HEK293T (cell line): ENCODE results near the gene ACO2.

Experiments
- CTCF ChIA-PET: fragments of 350-600 bp; formaldehyde crosslinking; extraction: SDS; loops from one replicate; lab custom pipeline; 2021; ENCODE audit warnings: antibody characterized with exemption, inconsistent platforms; lab: Yijun Ruan, JAX
- POLR2A ChIA-PET: fragments of 350-600 bp; formaldehyde crosslinking; extraction: SDS; loops from one replicate; lab custom pipeline; 2020; ENCODE audit warnings: antibody characterized with exemption, inconsistent platforms; lab: Yijun Ruan, JAX
- DNase-seq: peaks from one replicate; pipeline ENCODE4 v3.0.0; 2012; ENCODE audit warnings: mixed read lengths; ENCODE audit errors: extremely low spot score
- ARNT ChIP-seq: fragments of 450-650 bp; IDR thresholded peaks from 2 replicates; pipeline ENCODE4 v1.6.1; 2017; ENCODE audit warnings: mild to moderate bottlenecking
- BHLHE40 ChIP-seq: fragments of 450-650 bp; IDR thresholded peaks from 2 replicates; pipeline ENCODE4 v1.6.1; 2016; ENCODE audit warnings: mild to moderate bottlenecking, moderate library complexity, borderline replicate concordance
- CTBP1 ChIP-seq: fragments of 450-650 bp; IDR thresholded peaks from 2 replicates; pipeline ENCODE4 v1.6.1; 2016; ENCODE audit warnings: borderline replicate concordance
- ELF4 ChIP-seq: fragments of 450-650 bp; IDR thresholded peaks from 2 replicates; pipeline ENCODE4 v1.6.1; 2017; ENCODE audit warnings: antibody characterized with exemption
- FOXA1 ChIP-seq: fragments of 450-650 bp; IDR thresholded peaks from 2 replicates; pipeline ENCODE4 v1.6.1; 2016; ENCODE audit warnings: mild to moderate bottlenecking
- FOXK2 ChIP-seq: fragments of 450-650 bp; IDR thresholded peaks from 2 replicates; pipeline ENCODE4 v1.6.1; 2016; ENCODE audit warnings: mild to moderate bottlenecking
- FOXM1 ChIP-seq: fragments of 450-650 bp; IDR thresholded peaks from 2 replicates; pipeline ENCODE4 v1.6.1; 2017; ENCODE audit warnings: mild to moderate bottlenecking, borderline replicate concordance
- HDGF ChIP-seq: fragments of 450-650 bp; IDR thresholded peaks from 2 replicates; pipeline ENCODE4 v1.6.1; 2017; ENCODE audit warnings: antibody characterized with exemption, borderline replicate concordance
- L3MBTL2 ChIP-seq: fragments of 450-650 bp; conservative IDR thresholded peaks from 2 replicates; pipeline ENCODE4 v1.6.1; 2016; ENCODE audit warnings: mild to moderate bottlenecking
- LEF1 ChIP-seq: fragments of 450-650 bp; IDR thresholded peaks from 2 replicates; pipeline ENCODE4 v1.6.1; 2017; ENCODE audit warnings: mild to moderate bottlenecking, borderline replicate concordance
- NFRKB ChIP-seq: fragments of 450-650 bp; IDR thresholded peaks from 2 replicates; pipeline ENCODE4 v1.6.1; 2016; ENCODE audit warnings: mild to moderate bottlenecking, moderate library complexity
- SP1 ChIP-seq: fragments of 450-650 bp; IDR thresholded peaks from 2 replicates; pipeline ENCODE4 v1.6.1; 2017
- SUZ12 ChIP-seq: fragments of 450-650 bp; IDR thresholded peaks from 2 replicates; pipeline ENCODE4 v1.6.1; 2016; ENCODE audit warnings: mild to moderate bottlenecking
- TARDBP ChIP-seq: fragments of 450-650 bp; IDR thresholded peaks from 2 replicates; pipeline ENCODE4 v1.6.1; 2016
- ZNF384 ChIP-seq: fragments of 450-650 bp; IDR thresholded peaks from 2 replicates; pipeline ENCODE4 v1.6.1; 2016
- TF ChIP-seq, protein P1 (sequence below): fragments of 450-650 bp; IDR thresholded peaks from 2 replicates; pipeline ENCODE4 v1.6.1; 2016

Gene ACO2

GRCh38 chr22:41507330-41508063 lies 38.6 kb downstream of the ACO2 start:
- TF ChIP-seq TARDBP: no peak
- TF ChIP-seq L3MBTL2: no peak
- TF ChIP-seq, protein P1, sequence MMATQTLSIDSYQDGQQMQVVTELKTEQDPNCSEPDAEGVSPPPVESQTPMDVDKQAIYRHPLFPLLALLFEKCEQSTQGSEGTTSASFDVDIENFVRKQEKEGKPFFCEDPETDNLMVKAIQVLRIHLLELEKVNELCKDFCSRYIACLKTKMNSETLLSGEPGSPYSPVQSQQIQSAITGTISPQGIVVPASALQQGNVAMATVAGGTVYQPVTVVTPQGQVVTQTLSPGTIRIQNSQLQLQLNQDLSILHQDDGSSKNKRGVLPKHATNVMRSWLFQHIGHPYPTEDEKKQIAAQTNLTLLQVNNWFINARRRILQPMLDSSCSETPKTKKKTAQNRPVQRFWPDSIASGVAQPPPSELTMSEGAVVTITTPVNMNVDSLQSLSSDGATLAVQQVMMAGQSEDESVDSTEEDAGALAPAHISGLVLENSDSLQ: no peak
- TF ChIP-seq NFRKB: no peak
- no peak for TF ChIP-seq BHLHE40
- no peak for TF ChIP-seq FOXA1
- TF ChIP-seq FOXM1: no peak
- TF ChIP-seq ZNF384: no peak
- TF ChIP-seq HDGF: no peak
- no peak for TF ChIP-seq LEF1
- TF ChIP-seq SUZ12: no peak
- TF ChIP-seq ARNT: no peak
- TF ChIP-seq FOXK2: no peak
- no peak for TF ChIP-seq SP1
- TF ChIP-seq CTBP1: no peak
- TF ChIP-seq ELF4: no peak
- CTCF ChIA-PET: no interaction called here
- POLR2A ChIA-PET: interaction anchor here (1.4 kb wide), 1 partner anchor 59 kb away, joined by 5 read pairs; no protein-coding TSS in a partner anchor
- no peak for DNase-seq

DNA sequence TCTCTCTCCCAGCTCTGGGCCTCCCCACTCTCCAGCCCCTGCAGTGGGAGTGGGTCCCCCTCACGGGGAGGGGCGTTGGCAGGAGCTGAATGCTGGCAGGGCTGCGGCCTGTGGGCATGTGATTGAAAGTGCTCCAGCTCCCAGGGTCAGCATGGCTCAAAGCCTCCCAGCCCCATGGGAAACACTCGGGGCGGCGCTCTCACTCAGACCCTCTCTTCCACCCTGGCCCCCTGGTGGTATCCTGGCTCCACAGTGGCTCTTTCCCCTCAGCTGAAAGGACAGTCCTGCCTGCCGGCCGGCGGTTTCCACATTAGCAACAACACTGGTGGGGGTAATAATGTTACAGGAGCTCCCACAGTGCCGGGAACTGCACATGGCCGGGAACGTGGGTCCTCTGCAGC lies 39.9 kb downstream of the ACO2 start:
- no peak for DNase-seq
- no peak for TF ChIP-seq L3MBTL2
- TF ChIP-seq CTBP1: no peak
- TF ChIP-seq SUZ12: no peak
- TF ChIP-seq, protein P1: no peak
- TF ChIP-seq ARNT: no peak
- no peak for TF ChIP-seq NFRKB
- TF ChIP-seq FOXM1: no peak
- TF ChIP-seq BHLHE40: no peak
- no peak for TF ChIP-seq FOXA1
- no peak for TF ChIP-seq LEF1
- no peak for TF ChIP-seq FOXK2
- TF ChIP-seq SP1: no peak
- no peak for TF ChIP-seq TARDBP
- no peak for TF ChIP-seq HDGF
- no peak for TF ChIP-seq ZNF384
- TF ChIP-seq ELF4: no peak
- ChIA-PET CTCF (no interaction called here), POLR2A (interaction anchor here (1.2 kb wide), 1 partner anchor 9 kb away, joined by 3 read pairs; no protein-coding TSS in a partner anchor)

- TF ChIP-seq LEF1 (no peak), FOXM1 (no peak), TARDBP (no peak), ZNF384 (no peak), CTBP1 (no peak), FOXK2 (no peak), SP1 (no peak), ELF4 (no peak), L3MBTL2 (no peak), BHLHE40 (no peak), NFRKB (no peak)
- no peak for DNase-seq
- POLR2A ChIA-PET: interaction anchor here (1.4 to 1.5 kb wide), 2 partner anchors 65 kb away, joined by 3 to 6 read pairs; partner anchors contain the start of gene TOB2
- CTCF ChIA-PET: no interaction called here
These were observed 42.6 kb downstream of the ACO2 start for GRCh38 chr22:41511521-41511968.

DNA sequence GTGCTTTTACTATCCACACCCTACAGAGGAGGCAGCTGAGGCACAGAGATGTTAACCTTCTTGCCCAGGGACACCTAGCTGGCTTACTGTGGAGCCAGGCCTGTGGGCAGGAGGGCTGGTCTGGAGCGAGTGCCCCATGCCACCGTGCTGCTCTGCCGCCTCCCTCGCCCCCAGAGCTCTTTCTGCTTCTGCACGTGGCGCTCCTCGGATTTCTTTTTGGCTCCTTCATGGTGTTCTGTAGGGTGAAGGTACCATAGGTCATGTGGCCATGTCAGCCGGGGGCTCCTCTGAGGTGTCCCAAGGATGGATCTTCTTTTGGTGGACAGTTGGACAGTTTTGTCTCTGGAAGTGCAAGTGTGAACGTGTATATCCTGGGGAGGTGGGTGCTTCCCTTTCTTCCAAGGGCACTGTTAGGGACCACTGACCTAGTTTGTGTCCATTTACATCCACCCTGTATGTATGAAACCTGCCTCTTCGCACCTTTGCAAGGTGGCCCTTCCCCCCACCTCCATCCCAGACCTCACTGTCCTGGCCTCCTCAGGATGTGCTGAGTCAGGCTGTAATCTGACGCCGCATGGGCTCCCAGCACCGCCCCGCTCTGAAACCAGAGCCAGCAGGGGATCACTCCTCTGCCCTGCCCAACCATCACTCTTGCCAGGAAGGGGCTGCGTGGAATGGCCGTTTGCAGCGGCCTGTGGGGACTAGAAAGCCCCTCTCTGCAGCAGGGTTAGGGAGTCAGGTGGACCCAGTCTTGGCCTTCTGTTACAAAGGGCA lies 43.7 kb downstream of the ACO2 start:
- peak; percentile 75 for DNase-seq
- CTCF ChIA-PET: interaction anchor here (1.0 kb wide), 1 partner anchor 109 kb away, joined by 3 read pairs; no protein-coding TSS in a partner anchor
- TF ChIP-seq ELF4 (no peak), SUZ12 (no peak), FOXA1 (no peak), FOXM1 (no peak), BHLHE40 (no peak), ARNT (no peak), FOXK2 (no peak), TARDBP (no peak)
- POLR2A ChIA-PET: interaction anchor here (1.4 kb wide), 1 partner anchor 66 kb away, joined by 6 read pairs; the partner anchor contains the start of gene TOB2

GRCh38 chr22:41513391-41513790 lies 44.5 kb downstream of the ACO2 start:
- no peak for TF ChIP-seq FOXK2
- ChIA-PET POLR2A (interaction anchor here (0.7 to 2.4 kb wide), 2 partner anchors 9 to 67 kb away, joined by 3 to 6 read pairs; partner anchors contain the start of gene TOB2), CTCF (interaction anchor here (1.0 kb wide), 1 partner anchor 110 kb away, joined by 3 read pairs; no protein-coding TSS in a partner anchor)
- DNase-seq: no peak

- TF ChIP-seq LEF1 (no peak), BHLHE40 (no peak), L3MBTL2 (no peak), ZNF384 (no peak), HDGF (no peak), ARNT (no peak), FOXM1 (no peak), NFRKB (no peak), ELF4 (no peak), SUZ12 (no peak), FOXA1 (no peak), CTBP1 (no peak), SP1 (no peak), FOXK2 (no peak), TARDBP (no peak)
- TF ChIP-seq, protein P1: no peak
- CTCF ChIA-PET: interaction anchor here (1.0 to 3.9 kb wide), 3 partner anchors 14 to 113 kb away, joined by 3 to 58 read pairs (median 3); no protein-coding TSS in a partner anchor
- DNase-seq: no peak
- POLR2A ChIA-PET: interaction anchor here (1.4 to 2.5 kb wide), 2 partner anchors 48 to 71 kb away, joined by 6 to 11 read pairs; partner anchors contain the start of genes ACO2, PHF5A and TOB2
These were observed 47.5 kb downstream of the ACO2 start for GRCh38 chr22:41516462-41516861.
